Neutrophil (primary cell): Measurements from ENCODE around the gene CROCC.

ENCODE experiments used
- H3K27ac ChIP-seq: fragments of 200-600 bp; sonication (generic); 2 replicates; pipeline ENCODE4 v1.5.1; 2016; ENCODE audit warnings: mild to moderate bottlenecking, moderate library complexity
- H3K27me3 ChIP-seq: fragments of 200-600 bp; sonication (generic); 2 replicates; pipeline ENCODE4 v1.6.0; 2016; ENCODE audit warnings: mild to moderate bottlenecking
- H3K36me3 ChIP-seq: fragments of 200-600 bp; sonication (generic); 2 replicates; pipeline ENCODE4 v1.5.1; 2017
- H3K4me1 ChIP-seq, 2 experiments: fragments of 200-600 bp in 1 of 2; sonication (generic) in 1 of 2; 1 replicate in 1 of 2; 2 replicates in 1 of 2; pipeline versions ENCODE4 v1.5.1 to v1.6.1; 2013 to 2016; ENCODE audit warnings: low read depth in 1 of 2, low read length in 1 of 2, mild to moderate bottlenecking in 1 of 2, moderate library complexity in 1 of 2; ENCODE audit not compliant: control insufficient read depth in 1 of 2, insufficient read depth in 1 of 2
- H3K4me3 ChIP-seq, 2 experiments: fragments of 200-600 bp in 1 of 2; sonication (generic) in 1 of 2; 1 replicate in 1 of 2; 2 replicates in 1 of 2; pipeline ENCODE4 v1.5.1; 2013 to 2016; ENCODE audit warnings: low read depth in 1 of 2, low read length in 1 of 2, mild to moderate bottlenecking in 1 of 2, moderate library complexity in 1 of 2
- H3K9me3 ChIP-seq: fragments of 200-600 bp; sonication (generic); 2 replicates; pipeline ENCODE4 v1.5.1; 2016
- TF ChIP-seq, protein P1 (sequence below): fragments of 200-600 bp; sonication (generic); IDR thresholded peaks from 2 replicates; pipeline ENCODE4 v1.5.1; 2016; ENCODE audit warnings: antibody characterized with exemption

CROCC gene

DNA sequence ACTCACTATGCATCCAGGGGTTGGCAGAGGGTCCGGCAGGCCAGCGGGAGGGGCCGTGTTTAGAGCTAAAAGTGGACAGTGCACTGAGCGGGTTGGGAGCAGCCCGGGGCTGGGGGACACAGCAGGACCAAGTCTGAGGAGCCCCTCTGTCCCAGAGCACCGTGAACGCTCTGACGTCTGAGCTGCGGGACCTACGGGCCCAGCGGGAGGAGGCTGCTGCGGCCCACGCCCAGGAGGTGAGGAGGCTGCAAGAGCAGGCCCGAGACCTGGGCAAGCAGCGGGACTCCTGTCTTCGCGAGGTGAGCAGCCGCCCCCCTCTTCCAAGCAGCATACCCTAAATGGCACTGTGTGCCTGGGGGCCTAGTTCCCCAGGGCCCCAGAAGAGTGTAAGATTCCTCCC, 32.8 kb downstream of the CROCC start:
- Histone ChIP-seq H3K27ac (no peak overlapping the region), H3K36me3 (no peaks in the 10 kb centered on the region), H3K4me1 (no peaks in the 10 kb centered on the region), H3K27me3 (no peaks in the 10 kb centered on the region), H3K9me3 (no peaks in the 10 kb centered on the region), H3K4me3 (no peak overlapping the region)
- TF ChIP-seq, protein P1, sequence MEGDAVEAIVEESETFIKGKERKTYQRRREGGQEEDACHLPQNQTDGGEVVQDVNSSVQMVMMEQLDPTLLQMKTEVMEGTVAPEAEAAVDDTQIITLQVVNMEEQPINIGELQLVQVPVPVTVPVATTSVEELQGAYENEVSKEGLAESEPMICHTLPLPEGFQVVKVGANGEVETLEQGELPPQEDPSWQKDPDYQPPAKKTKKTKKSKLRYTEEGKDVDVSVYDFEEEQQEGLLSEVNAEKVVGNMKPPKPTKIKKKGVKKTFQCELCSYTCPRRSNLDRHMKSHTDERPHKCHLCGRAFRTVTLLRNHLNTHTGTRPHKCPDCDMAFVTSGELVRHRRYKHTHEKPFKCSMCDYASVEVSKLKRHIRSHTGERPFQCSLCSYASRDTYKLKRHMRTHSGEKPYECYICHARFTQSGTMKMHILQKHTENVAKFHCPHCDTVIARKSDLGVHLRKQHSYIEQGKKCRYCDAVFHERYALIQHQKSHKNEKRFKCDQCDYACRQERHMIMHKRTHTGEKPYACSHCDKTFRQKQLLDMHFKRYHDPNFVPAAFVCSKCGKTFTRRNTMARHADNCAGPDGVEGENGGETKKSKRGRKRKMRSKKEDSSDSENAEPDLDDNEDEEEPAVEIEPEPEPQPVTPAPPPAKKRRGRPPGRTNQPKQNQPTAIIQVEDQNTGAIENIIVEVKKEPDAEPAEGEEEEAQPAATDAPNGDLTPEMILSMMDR, result no peak

DNA sequence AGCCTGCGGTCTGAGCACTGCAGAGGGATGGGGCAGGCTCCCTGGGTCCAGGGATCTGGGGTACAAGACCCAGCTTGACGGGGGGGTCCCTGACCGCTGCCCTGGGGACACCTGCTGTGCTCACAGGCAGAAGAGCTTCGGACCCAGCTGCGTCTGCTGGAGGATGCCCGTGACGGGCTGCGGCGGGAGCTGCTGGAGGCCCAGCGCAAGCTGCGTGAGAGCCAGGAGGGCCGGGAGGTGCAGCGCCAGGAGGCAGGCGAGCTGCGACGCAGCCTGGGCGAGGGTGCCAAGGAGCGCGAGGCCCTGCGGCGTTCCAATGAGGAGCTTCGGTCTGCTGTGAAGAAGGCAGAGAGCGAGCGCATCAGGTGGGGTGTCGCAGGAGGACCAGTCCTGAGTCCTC, 33.5 kb downstream of the CROCC start:
- Histone ChIP-seq H3K4me1 (peaks cover 0 to under 1% of the 10 kb centered on the region in 2 experiments), H3K9me3 (no peaks in the 10 kb centered on the region), H3K36me3 (no peaks in the 10 kb centered on the region), H3K27ac (no peak overlapping the region), H3K27me3 (no peaks in the 10 kb centered on the region), H3K4me3 (no peak overlapping the region)
- TF ChIP-seq, protein P1, result no peak

GRCh38 chr1:16956775-16957174, 35.0 kb downstream of the CROCC start:
- TF ChIP-seq, protein P1, result no peak
- Histone ChIP-seq H3K4me3 (no peak overlapping the region), H3K27ac (no peak overlapping the region), H3K4me1 (peaks cover 4 to 6% of the 10 kb centered on the region in 2 experiments), H3K9me3 (no peaks in the 10 kb centered on the region), H3K36me3 (no peaks in the 10 kb centered on the region), H3K27me3 (no peaks in the 10 kb centered on the region)

DNA sequence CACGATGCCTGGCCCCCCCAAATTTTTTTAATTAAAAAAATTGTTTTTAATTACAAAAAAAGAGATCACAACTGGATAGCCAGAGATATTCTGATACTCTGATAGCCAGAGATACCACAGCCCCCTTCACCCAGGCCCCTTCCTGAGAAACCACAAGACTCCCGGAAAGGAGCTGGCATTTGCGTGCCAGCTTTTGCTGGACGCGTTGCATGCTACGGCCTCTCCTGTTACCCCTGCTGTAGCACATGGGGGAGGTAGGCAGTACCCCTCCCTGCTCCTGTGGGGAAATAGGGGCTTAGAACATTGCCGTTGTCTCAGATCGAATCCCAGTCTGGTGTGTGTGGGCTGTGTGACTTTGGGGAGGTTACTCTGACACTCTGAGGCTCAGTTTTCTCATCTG, 36.0 kb downstream of the CROCC start:
- H3K4me1 ChIP-seq, result peaks cover 4 to 6% of the 10 kb centered on the region in 2 experiments
- TF ChIP-seq, protein P1, result no peak
- H3K9me3 ChIP-seq, result no peaks in the 10 kb centered on the region
- no peak overlapping the region for H3K4me3 ChIP-seq
- H3K36me3 ChIP-seq, result no peaks in the 10 kb centered on the region
- no peaks in the 10 kb centered on the region for H3K27me3 ChIP-seq
- no peak overlapping the region for H3K27ac ChIP-seq

- no peaks in the 10 kb centered on the region for H3K9me3 ChIP-seq
- TF ChIP-seq, protein P1, result no peak
Measured at GRCh38 chr1:16958475-16958874, 36.7 kb downstream of the CROCC start.

More at GRCh38 chr1:16958475-16958874, 36.7 kb downstream of the CROCC start:
- no peak overlapping the region for H3K27ac ChIP-seq
- no peak overlapping the region for H3K4me3 ChIP-seq
- H3K4me1 ChIP-seq, result peaks cover 4 to 6% of the 10 kb centered on the region in 2 experiments
- no peaks in the 10 kb centered on the region for H3K36me3 ChIP-seq
- no peaks in the 10 kb centered on the region for H3K27me3 ChIP-seq
